H1 (cell line): ENCODE data around the gene TMEM151A. TPM values are rescaled to one million over a fixed set of nuclear protein-coding genes. Genes with fewer than 3 reads are reported as not detected.

Experiments used
- CTCF ChIA-PET: fragments of 300-600 bp; sonication (Branson Sonifier 250); formaldehyde crosslinking; loops from one replicate; lab custom pipeline; 2021; ENCODE audit not compliant: partially characterized antibody; lab: Charles Lee
- POLR2A ChIA-PET: fragments of 300-600 bp; sonication (Branson Sonifier 250); formaldehyde crosslinking; loops from one replicate; lab custom pipeline; 2021; ENCODE audit warnings: inconsistent platforms; ENCODE audit not compliant: partially characterized antibody; lab: Charles Lee
- DNase-seq, 2 experiments: peaks; one replicate each; pipeline versions ENCODE4 v3.0.0 to v3.0.0-alpha.2; 2010 to 2022; ENCODE audit warnings: low spot score in 2 of 2, low read depth in 1 of 2, mixed read lengths in 1 of 2
- FAIRE-seq: peaks from 2 replicates; lab custom pipeline; 2011; peaks lifted over from hg19 to GRCh38; lab: Jason Lieb, UNC
- H2AFZ ChIP-seq: 2 replicates; pipeline ENCODE4 v1.8.1; 2012; ENCODE audit warnings: low read length, inconsistent platforms
- H2AK5ac ChIP-seq: 2 replicates; pipeline ENCODE4 v1.6.1; 2013; ENCODE audit warnings: low read depth, low read length
- H2BK120ac ChIP-seq: replicated peaks from 2 replicates; pipeline ENCODE3; 2013; ENCODE audit warnings: low read depth, low read length, inconsistent platforms
- H2BK12ac ChIP-seq: 2 replicates; pipeline ENCODE4 v1.6.1; 2013; ENCODE audit warnings: low read depth, low read length
- H2BK15ac ChIP-seq: 2 replicates; pipeline ENCODE4 v1.6.1; 2013; ENCODE audit warnings: low read length
- H2BK20ac ChIP-seq: 2 replicates; pipeline ENCODE4 v1.6.1; 2013; ENCODE audit warnings: low read length
- H2BK5ac ChIP-seq: 2 replicates; pipeline ENCODE4 v1.6.1; 2013; ENCODE audit warnings: low read depth, low read length
- H3K14ac ChIP-seq: 2 replicates; pipeline ENCODE4 v1.6.1; 2013; ENCODE audit warnings: inconsistent platforms; ENCODE audit not compliant: insufficient read length
- H3K18ac ChIP-seq: 2 replicates; pipeline ENCODE4 v1.6.1; 2013; ENCODE audit warnings: low read length; ENCODE audit errors: extremely low read depth
- H3K23ac ChIP-seq: 2 replicates; pipeline ENCODE4 v1.6.1; 2013; ENCODE audit warnings: inconsistent platforms; ENCODE audit not compliant: insufficient read length
- H3K23me2 ChIP-seq: 2 replicates; pipeline ENCODE4 v1.6.1; 2013; ENCODE audit warnings: low read depth, low read length
- H3K27ac ChIP-seq: 2 replicates; pipeline ENCODE4 v1.6.1; 2011; ENCODE audit warnings: low read depth, low read length, inconsistent platforms
- H3K27me3 ChIP-seq, 4 experiments: replicated peaks in 1 of 4; 1 replicate in 1 of 4; 2 replicates in 3 of 4; pipeline versions ENCODE4 v1.6.1 to v1.8.1; 2011 to 2013; ENCODE audit warnings: low read length in 3 of 4, mild to moderate bottlenecking in 3 of 4, inconsistent platforms in 2 of 4, mixed read lengths in 2 of 4, moderate library complexity in 1 of 4; ENCODE audit not compliant: control insufficient read depth in 3 of 4, insufficient read depth in 3 of 4; ENCODE audit errors: extremely low read depth in 1 of 4
- H3K36me3 ChIP-seq, 4 experiments: 2 replicates each; pipeline versions ENCODE4 v1.6.1 to v1.8.1; 2011 to 2013; ENCODE audit warnings: mild to moderate bottlenecking in 4 of 4, low read length in 3 of 4, moderate library complexity in 2 of 4, control low read depth in 1 of 4, inconsistent platforms in 1 of 4; ENCODE audit not compliant: insufficient read depth in 4 of 4, control insufficient read depth in 2 of 4
- H3K4ac ChIP-seq: replicated peaks from 2 replicates; pipeline ENCODE3; 2013; ENCODE audit warnings: low read length, low read depth, mixed read lengths, inconsistent platforms; ENCODE audit not compliant: insufficient read length
- H3K4me1 ChIP-seq, 4 experiments: replicated peaks in 1 of 4; 1 replicate in 1 of 4; 2 replicates in 3 of 4; pipeline versions ENCODE4 v1.6.1 to v1.8.1; 2011 to 2013; ENCODE audit warnings: low read length in 3 of 4, inconsistent platforms in 2 of 4, mixed read lengths in 1 of 4; ENCODE audit not compliant: insufficient read depth in 4 of 4, control insufficient read depth in 3 of 4
- H3K4me2 ChIP-seq, 2 experiments: 2 replicates each; pipeline versions ENCODE4 v1.6.1 to v1.8.1; 2011 to 2013; ENCODE audit warnings: low read depth in 2 of 2, low read length in 2 of 2, control low read depth in 1 of 2, inconsistent platforms in 1 of 2, mild to moderate bottlenecking in 1 of 2; ENCODE audit not compliant: insufficient read depth in 1 of 2
- H3K4me3 ChIP-seq, 4 experiments: fragments of 200-600, 300-600 bp in 1 of 4; sonication (generic), shearing (Covaris generic), sonication (Bioruptor Twin) in 1 of 4; 2 replicates each; pipeline versions ENCODE4 v1.5.1 to v1.8.1; 2011 to 2016; ENCODE audit warnings: low read length in 4 of 4, low read depth in 3 of 4, control low read depth in 2 of 4, inconsistent platforms in 2 of 4, mild to moderate bottlenecking in 2 of 4, mixed read lengths in 1 of 4, moderate library complexity in 1 of 4; ENCODE audit not compliant: insufficient read depth in 2 of 4; ENCODE audit errors: extremely low read depth in 1 of 4
- H3K56ac ChIP-seq: replicated peaks from 2 replicates; pipeline ENCODE3; 2013; ENCODE audit warnings: low read depth, mild to moderate bottlenecking, mixed read lengths, low read length, inconsistent platforms; ENCODE audit not compliant: insufficient read length
- H3K79me1 ChIP-seq: 2 replicates; pipeline ENCODE4 v1.6.1; 2013; ENCODE audit warnings: low read depth, low read length, control low read depth
- H3K79me2 ChIP-seq, 2 experiments: 2 replicates each; pipeline versions ENCODE4 v1.6.1 to v1.8.1; 2012 to 2013; ENCODE audit warnings: low read length in 2 of 2, mild to moderate bottlenecking in 2 of 2, inconsistent platforms in 1 of 2; ENCODE audit not compliant: insufficient read depth in 2 of 2, control insufficient read depth in 1 of 2
- H3K9ac ChIP-seq, 4 experiments: replicated peaks in 1 of 4; 1 replicate in 1 of 4; 2 replicates in 3 of 4; pipeline versions ENCODE4 v1.6.1 to v1.8.1; 2011 to 2013; ENCODE audit warnings: low read depth in 3 of 4, low read length in 3 of 4, control low read depth in 2 of 4, mild to moderate bottlenecking in 2 of 4, moderate library complexity in 2 of 4, inconsistent platforms in 1 of 4; ENCODE audit errors: extremely low read depth in 1 of 4
- H3K9me3 ChIP-seq, 2 experiments: 2 replicates each; pipeline versions ENCODE4 v1.6.1 to v1.8.1; 2012 to 2013; ENCODE audit warnings: mild to moderate bottlenecking in 2 of 2, moderate library complexity in 2 of 2, control low read depth in 1 of 2, inconsistent platforms in 1 of 2, low read depth in 1 of 2, low read length in 1 of 2, mixed read lengths in 1 of 2; ENCODE audit not compliant: insufficient read depth in 2 of 2
- H4K20me1 ChIP-seq, 2 experiments: replicated peaks in 1 of 2; 2 replicates each; pipeline versions ENCODE3 to v1.8.1; 2011 to 2013; ENCODE audit warnings: inconsistent platforms in 2 of 2, low read length in 2 of 2, mild to moderate bottlenecking in 1 of 2; ENCODE audit not compliant: insufficient read depth in 2 of 2, control insufficient read depth in 1 of 2
- H4K5ac ChIP-seq: 2 replicates; pipeline ENCODE4 v1.6.1; 2013; ENCODE audit warnings: low read length, low read depth, mixed read lengths, inconsistent platforms; ENCODE audit not compliant: insufficient read length
- H4K8ac ChIP-seq: 2 replicates; pipeline ENCODE4 v1.8.0; 2013; ENCODE audit warnings: mild to moderate bottlenecking, moderate library complexity, low read length, inconsistent platforms; ENCODE audit not compliant: insufficient read depth; ENCODE audit errors: extremely low read depth
- H4K91ac ChIP-seq: replicated peaks from 2 replicates; pipeline ENCODE3; 2013; ENCODE audit warnings: low read length, mixed read lengths, inconsistent platforms; ENCODE audit not compliant: insufficient read length
- ASH2L ChIP-seq: fragments of 200-600, 300-600 bp; sonication (generic); IDR thresholded peaks from one replicate; pipeline ENCODE4 v1.7.1; 2017; ENCODE audit warnings: low read length
- SP4 ChIP-seq: IDR thresholded peaks from 2 replicates; pipeline ENCODE4 v1.6.1; 2012; ENCODE audit warnings: low read length, inconsistent platforms
- WGBS, 2 experiments: shearing (Covaris generic) in 1 of 2; methylation state at CpG; one replicate each; pipeline versions ENCODE4 v1.1.6 to v1.1.7; 2013 to 2015; ENCODE audit warnings: low lambda C conversion rate in 2 of 2, mixed read lengths in 2 of 2, inconsistent platforms in 1 of 2, low coverage in 1 of 2, missing lambda C conversion rate in 1 of 2; ENCODE audit not compliant: insufficient replicate concordance in 2 of 2, insufficient coverage in 1 of 2, insufficient read length in 1 of 2; ENCODE audit errors: extremely low coverage in 1 of 2, missing lambda C conversion rate in 1 of 2; 5-methylcytosine and 5-hydroxymethylcytosine counted together
- polyA plus RNA-seq, 7 experiments: library from polyadenylated mRNA; depleted of rRNA in 3 of 7; stranded (reverse) in 5 of 7; unstranded in 2 of 7; fragments of >200 nt in 5 of 7; fragments of 200-250 nt in 2 of 7; gene quantifications; 1 replicate in 5 of 7; 2 replicates in 1 of 7; 4 replicates in 1 of 7; pipeline versions ENCODE4 v1.2.1 to v1.2.3, GENCODE V29; 2011 to 2013; ENCODE audit warnings: missing spikeins in 2 of 7, mixed read lengths in 2 of 7
- total RNA-seq: library from RNA; stranded (reverse); fragmentation: NEBNext Ultra II Directional; extraction: Animal tissue kit (Norgen Biotek cat#: 25700); gene quantifications from 2 replicates; pipeline ENCODE4 v1.2.1, GENCODE V29; 2021

TMEM151A gene
- total and polyA plus RNA-seq, 2 of the 8 experiments (the other 6 are each of a cell fraction or from before 2014, with no cell fraction given), result 3.2 TPM

DNA sequence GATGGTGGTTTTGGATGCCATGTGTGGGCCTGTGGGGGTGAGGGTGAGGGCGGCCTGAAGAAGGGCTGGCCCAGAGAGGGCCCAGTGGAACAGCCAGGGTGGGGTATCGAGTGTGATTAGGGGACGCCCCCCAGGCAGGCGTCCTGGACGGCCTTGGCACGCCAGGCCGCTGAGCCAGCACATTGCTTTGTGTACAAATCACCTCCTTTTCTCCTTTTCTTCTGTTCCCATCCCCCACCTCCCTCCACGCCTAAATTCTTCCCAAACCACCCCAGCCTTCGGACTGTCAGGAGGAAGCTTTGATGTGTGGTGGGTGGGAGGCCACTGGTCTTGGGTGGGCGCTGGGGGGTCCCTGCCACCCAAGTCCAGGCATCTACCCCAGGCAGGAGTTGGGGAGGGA is 33.0 kb downstream of the TMEM151A start:
- ChIA-PET CTCF (interaction anchor here (1.2 to 4.0 kb wide), 3 partner anchors 12 to 39 kb away, joined by 3 to 73 read pairs (median 6); no protein-coding TSS in a partner anchor), POLR2A (interaction anchor here (1.2 to 2.2 kb wide), 2 partner anchors 11 to 13 kb away, joined by 3 to 6 read pairs; no protein-coding TSS in a partner anchor)
- Histone ChIP-seq H3K23me2 (peaks cover 3% of the 10 kb centered on the region; the same call in 1 of the 2 replicates), H3K18ac (no peak overlapping the region; the same call in 1 of the 2 replicates), H2BK20ac (no peak overlapping the region; the same call in 1 of the 2 replicates), H3K23ac (no peak overlapping the region), H2AK5ac (no peak overlapping the region), H2BK12ac (0 out of 2 replicates have a peak overlapping the region, but pooled peaks have one; percentile 5), H3K4me2 (no peak overlapping the region), H2BK5ac (peak overlapping the region; percentile 76), H3K27ac (no peak overlapping the region), H3K9me3 (no peaks in the 10 kb centered on the region), H3K9ac (no peak overlapping the region; a peak in 1 of 7 replicates), H4K91ac (peak overlapping the region; percentile 41), H4K8ac (peak overlapping the region; percentile 75), H2AFZ (no peak overlapping the region), H3K36me3 (no peaks in the 10 kb centered on the region), H3K4ac (no peak overlapping the region), H3K14ac (no peak overlapping the region), H3K4me1 (peaks cover 5 to 13% (median 8%) of the 10 kb centered on the region in 4 experiments; a peak in 6 of 7 replicates), H3K56ac (no peak overlapping the region), H3K4me3 (no peak overlapping the region), H4K20me1 (no peaks in the 10 kb centered on the region), H3K79me2 (no peaks in the 10 kb centered on the region), H3K27me3 (peaks cover 0 to 7% (median 6%) of the 10 kb centered on the region in 4 experiments; a peak in 3 of 7 replicates), H3K79me1 (no peaks in the 10 kb centered on the region), H2BK120ac (no peak overlapping the region), H2BK15ac (peak overlapping the region; percentile 12; the same call in 1 of the 2 replicates), H4K5ac (no peak overlapping the region)
- 79% methylated on average over 9 of the region's 10 CpGs; no CpG with 5 or more reads in 1 of the 2 experiments for WGBS, 2 experiments
- DNase-seq (no peak), FAIRE-seq (no peak)
- TF ChIP-seq SP4 (no peak), ASH2L (peak; percentile 37)
